ENCODE measurements around the gene SPATS2.

GRCh38 chr12:49546481-49546880 is 179.2 kb downstream of the SPATS2 start:
- TF ChIP-seq ZNF274 (IDR thresholded peaks at IDR 0.05; ENCODE audit: low read depth, low read length) = no peak
- no peak for TF ChIP-seq SUZ12 (IDR thresholded peaks at IDR 0.05; ENCODE audit: extremely low read depth, insufficient read depth, insufficient read length)
